ENCODE results near the gene HPDL.
A peak's percentile ranks its signal among the peaks of the same experiment; 100 is the strongest.

HPDL gene

GRCh38 chr1:45304311-45305081 lies 22.2 kb upstream of the HPDL start:
- no peak overlapping the region for H3K4ac ChIP-seq (ENCODE audit: low read length)
- peak overlapping the region; percentile 99 for H3K18ac ChIP-seq (ENCODE audit: low read length)
- no peaks in the 10 kb centered on the region for H3K36me3 ChIP-seq (replicated peaks in 1 of 2; ENCODE audit: control insufficient read depth in 2 of 2, insufficient read depth in 2 of 2, low read length in 2 of 2)
- H3K27me3 ChIP-seq (ENCODE audit: control insufficient read depth in 3 of 3, insufficient read depth in 3 of 3, low read depth in 1 of 3, low read length in 3 of 3), result no peaks in the 10 kb centered on the region
- H3K4me2 ChIP-seq (ENCODE audit: insufficient read depth, low read length, poor library complexity, severe bottlenecking), result peak overlapping the region; percentile 72
- peak overlapping the region; percentile 97 for H3K23ac ChIP-seq (ENCODE audit: low read depth, low read length, poor library complexity)
- peaks cover 4 to 8% of the 10 kb centered on the region in 2 donors for H3K4me1 ChIP-seq (ENCODE audit: control insufficient read depth in 2 of 2, insufficient read depth in 1 of 2, low read depth in 1 of 2, low read length in 2 of 2)
- no peaks in the 10 kb centered on the region for H3K79me1 ChIP-seq (ENCODE audit: low read depth, low read length)
- H3K14ac ChIP-seq (ENCODE audit: low read length), result no peak overlapping the region
- no peak overlapping the region for H2BK120ac ChIP-seq (ENCODE audit: low read depth, low read length)
- no peak for DNase-seq (ENCODE audit: low spot score)
- no peak overlapping the region for H4K8ac ChIP-seq (ENCODE audit: low read depth, low read length)
- peak overlapping the region; percentile 88 for H3K27ac ChIP-seq (replicated peaks; ENCODE audit: low read length)
- no peak overlapping the region for H2BK15ac ChIP-seq (ENCODE audit: low read length)
- peak overlapping the region; percentile 87 for H3K9ac ChIP-seq (ENCODE audit: low read depth, low read length, poor library complexity)
- no peak overlapping the region for H4K91ac ChIP-seq (ENCODE audit: low read depth, low read length, poor library complexity)
- H2AK5ac ChIP-seq (ENCODE audit: low read depth, low read length), result peak overlapping the region; percentile 10
- H3K4me3 ChIP-seq (ENCODE audit: low read length in 2 of 2), result peak overlapping the region; percentile 76 to 95
- H2BK5ac ChIP-seq (ENCODE audit: low read length), result peak overlapping the region; percentile 95
- no CpG with 5 or more reads among the region's 15 CpGs for WGBS, 2 donors (ENCODE audit: extremely low coverage in 2 of 2, insufficient read length in 2 of 2, insufficient replicate concordance in 1 of 2)
- H2AFZ ChIP-seq (ENCODE audit: low read length), result peak overlapping the region; percentile 97
- H3K9me3 ChIP-seq (replicated peaks in 1 of 2; ENCODE audit: control insufficient read depth in 2 of 2, insufficient read depth in 1 of 2, low read depth in 1 of 2, low read length in 2 of 2), result no peaks in the 10 kb centered on the region
- H2BK12ac ChIP-seq (ENCODE audit: low read length), result no peak overlapping the region

GRCh38 chr1:45305231-45305630 lies 21.5 kb upstream of the HPDL start:
- peaks cover 4 to 8% of the 10 kb centered on the region in 2 donors for H3K4me1 ChIP-seq (ENCODE audit: control insufficient read depth in 2 of 2, insufficient read depth in 1 of 2, low read depth in 1 of 2, low read length in 2 of 2)
- no peak overlapping the region for H3K27ac ChIP-seq (replicated peaks; ENCODE audit: low read length)
- H2BK12ac ChIP-seq (ENCODE audit: low read length), result no peak overlapping the region
- no peak for DNase-seq (ENCODE audit: low spot score)
- no peaks in the 10 kb centered on the region for H3K9me3 ChIP-seq (replicated peaks in 1 of 2; ENCODE audit: control insufficient read depth in 2 of 2, insufficient read depth in 1 of 2, low read depth in 1 of 2, low read length in 2 of 2)
- no peaks in the 10 kb centered on the region for H3K79me1 ChIP-seq (ENCODE audit: low read depth, low read length)
- H2AFZ ChIP-seq (ENCODE audit: low read length), result no peak overlapping the region
- H4K91ac ChIP-seq (ENCODE audit: low read depth, low read length, poor library complexity), result no peak overlapping the region
- H3K14ac ChIP-seq (ENCODE audit: low read length), result no peak overlapping the region
- H2BK5ac ChIP-seq (ENCODE audit: low read length), result no peak overlapping the region
- WGBS, 2 donors (ENCODE audit: extremely low coverage in 2 of 2, insufficient read length in 2 of 2, insufficient replicate concordance in 1 of 2), result no CpG with 5 or more reads among the region's 10 CpGs
- H3K4me2 ChIP-seq (ENCODE audit: insufficient read depth, low read length, poor library complexity, severe bottlenecking), result no peak overlapping the region
- no peak overlapping the region for H3K18ac ChIP-seq (ENCODE audit: low read length)
- H2BK15ac ChIP-seq (ENCODE audit: low read length), result no peak overlapping the region
- no peak overlapping the region for H3K4ac ChIP-seq (ENCODE audit: low read length)
- H4K8ac ChIP-seq (ENCODE audit: low read depth, low read length), result no peak overlapping the region
- no peak overlapping the region for H3K9ac ChIP-seq (ENCODE audit: low read depth, low read length, poor library complexity)
- H3K27me3 ChIP-seq (ENCODE audit: control insufficient read depth in 3 of 3, insufficient read depth in 3 of 3, low read depth in 1 of 3, low read length in 3 of 3), result no peaks in the 10 kb centered on the region
- no peak overlapping the region for H3K4me3 ChIP-seq (ENCODE audit: low read length in 2 of 2)
- H2BK120ac ChIP-seq (ENCODE audit: low read depth, low read length), result no peak overlapping the region
- no peak overlapping the region for H2AK5ac ChIP-seq (ENCODE audit: low read depth, low read length)
- no peaks in the 10 kb centered on the region for H3K36me3 ChIP-seq (replicated peaks in 1 of 2; ENCODE audit: control insufficient read depth in 2 of 2, insufficient read depth in 2 of 2, low read length in 2 of 2)
- H3K23ac ChIP-seq (ENCODE audit: low read depth, low read length, poor library complexity), result no peak overlapping the region

GRCh38 chr1:45306319-45306718 lies 20.4 kb upstream of the HPDL start:
- Histone ChIP-seq H2AK5ac (ENCODE audit: low read depth, low read length) (no peak overlapping the region), H3K23ac (ENCODE audit: low read depth, low read length, poor library complexity) (no peak overlapping the region), H3K27me3 (ENCODE audit: control insufficient read depth in 3 of 3, insufficient read depth in 3 of 3, low read depth in 1 of 3, low read length in 3 of 3) (no peaks in the 10 kb centered on the region), H4K8ac (ENCODE audit: low read depth, low read length) (no peak overlapping the region), H3K36me3 (replicated peaks in 1 of 2; ENCODE audit: control insufficient read depth in 2 of 2, insufficient read depth in 2 of 2, low read length in 2 of 2) (no peaks in the 10 kb centered on the region), H3K79me1 (ENCODE audit: low read depth, low read length) (no peaks in the 10 kb centered on the region), H2AFZ (ENCODE audit: low read length) (peak overlapping the region; percentile 53), H3K4me1 (ENCODE audit: control insufficient read depth in 2 of 2, insufficient read depth in 1 of 2, low read depth in 1 of 2, low read length in 2 of 2) (peaks cover 4 to 8% of the 10 kb centered on the region in 2 donors), H3K9me3 (replicated peaks in 1 of 2; ENCODE audit: control insufficient read depth in 2 of 2, insufficient read depth in 1 of 2, low read depth in 1 of 2, low read length in 2 of 2) (no peaks in the 10 kb centered on the region), H3K9ac (ENCODE audit: low read depth, low read length, poor library complexity) (no peak overlapping the region), H2BK15ac (ENCODE audit: low read length) (no peak overlapping the region), H3K4me2 (ENCODE audit: insufficient read depth, low read length, poor library complexity, severe bottlenecking) (no peak overlapping the region), H3K27ac (replicated peaks; ENCODE audit: low read length) (peak overlapping the region; percentile 16), H4K91ac (ENCODE audit: low read depth, low read length, poor library complexity) (no peak overlapping the region), H3K14ac (ENCODE audit: low read length) (no peak overlapping the region), H3K4ac (ENCODE audit: low read length) (no peak overlapping the region), H3K4me3 (ENCODE audit: low read length in 2 of 2) (no peak overlapping the region), H2BK12ac (ENCODE audit: low read length) (no peak overlapping the region), H2BK5ac (ENCODE audit: low read length) (no peak overlapping the region), H2BK120ac (ENCODE audit: low read depth, low read length) (no peak overlapping the region), H3K18ac (ENCODE audit: low read length) (no peak overlapping the region)
- no CpG with 5 or more reads among the region's 8 CpGs for WGBS, 2 donors (ENCODE audit: extremely low coverage in 2 of 2, insufficient read length in 2 of 2, insufficient replicate concordance in 1 of 2)
- no peak for DNase-seq (ENCODE audit: low spot score)

GRCh38 chr1:45306905-45307304 lies 19.8 kb upstream of the HPDL start:
- no peak overlapping the region for H2BK15ac ChIP-seq (ENCODE audit: low read length)
- no peak overlapping the region for H2BK120ac ChIP-seq (ENCODE audit: low read depth, low read length)
- H3K27me3 ChIP-seq (ENCODE audit: control insufficient read depth in 3 of 3, insufficient read depth in 3 of 3, low read depth in 1 of 3, low read length in 3 of 3), result no peaks in the 10 kb centered on the region
- WGBS, 2 donors (ENCODE audit: extremely low coverage in 2 of 2, insufficient read length in 2 of 2, insufficient replicate concordance in 1 of 2), result no CpG with 5 or more reads among the region's 3 CpGs
- H3K79me1 ChIP-seq (ENCODE audit: low read depth, low read length), result no peaks in the 10 kb centered on the region
- no peak overlapping the region for H3K4ac ChIP-seq (ENCODE audit: low read length)
- no peak overlapping the region for H2BK12ac ChIP-seq (ENCODE audit: low read length)
- H2AFZ ChIP-seq (ENCODE audit: low read length), result peak overlapping the region; percentile 53
- no peak for DNase-seq (ENCODE audit: low spot score)
- H4K91ac ChIP-seq (ENCODE audit: low read depth, low read length, poor library complexity), result no peak overlapping the region
- H3K4me3 ChIP-seq (ENCODE audit: low read length in 2 of 2), result no peak overlapping the region
- H3K4me1 ChIP-seq (ENCODE audit: control insufficient read depth in 2 of 2, insufficient read depth in 1 of 2, low read depth in 1 of 2, low read length in 2 of 2), result peaks cover 4 to 8% of the 10 kb centered on the region in 2 donors
- H3K9me3 ChIP-seq (replicated peaks in 1 of 2; ENCODE audit: control insufficient read depth in 2 of 2, insufficient read depth in 1 of 2, low read depth in 1 of 2, low read length in 2 of 2), result no peaks in the 10 kb centered on the region
- no peak overlapping the region for H3K14ac ChIP-seq (ENCODE audit: low read length)
- H3K23ac ChIP-seq (ENCODE audit: low read depth, low read length, poor library complexity), result no peak overlapping the region
- H4K8ac ChIP-seq (ENCODE audit: low read depth, low read length), result no peak overlapping the region
- no peak overlapping the region for H3K9ac ChIP-seq (ENCODE audit: low read depth, low read length, poor library complexity)
- H3K27ac ChIP-seq (replicated peaks; ENCODE audit: low read length), result no peak overlapping the region
- no peak overlapping the region for H2AK5ac ChIP-seq (ENCODE audit: low read depth, low read length)
- H3K4me2 ChIP-seq (ENCODE audit: insufficient read depth, low read length, poor library complexity, severe bottlenecking), result no peak overlapping the region
- no peak overlapping the region for H2BK5ac ChIP-seq (ENCODE audit: low read length)
- H3K36me3 ChIP-seq (replicated peaks in 1 of 2; ENCODE audit: control insufficient read depth in 2 of 2, insufficient read depth in 2 of 2, low read length in 2 of 2), result no peaks in the 10 kb centered on the region
- H3K18ac ChIP-seq (ENCODE audit: low read length), result no peak overlapping the region
